ENCODE results near the gene GPC5.

DNA sequence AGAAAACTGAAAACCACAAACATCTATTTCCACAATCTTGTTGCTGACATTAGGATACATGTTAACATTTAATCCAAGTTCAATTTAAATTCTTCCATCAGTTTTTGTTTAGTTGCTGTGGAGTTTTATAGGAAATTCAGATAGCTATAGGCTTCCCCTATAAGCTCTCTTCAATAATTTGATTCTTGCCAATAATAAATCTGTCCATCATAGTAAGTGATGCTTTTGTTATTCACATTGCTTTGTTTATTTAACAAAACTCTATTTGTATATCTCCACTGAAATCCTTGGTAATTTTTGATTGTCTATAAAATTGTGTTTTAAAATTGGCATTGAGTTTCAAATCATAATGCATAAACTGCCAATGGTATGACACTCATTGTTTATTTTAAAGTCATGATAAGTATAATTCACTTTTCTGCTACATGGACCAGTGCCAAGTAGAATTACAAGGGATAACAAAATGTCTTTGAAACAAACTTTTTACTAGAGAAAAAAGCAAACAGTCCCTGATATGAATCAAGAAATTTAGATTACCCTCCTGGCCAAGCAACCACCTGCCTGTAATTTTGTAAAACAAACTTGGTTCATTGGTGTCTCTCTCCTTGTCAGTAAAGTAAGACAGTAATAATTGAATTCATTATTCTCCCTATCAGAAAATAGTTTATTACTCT is 1250.9 kb downstream of the GPC5 start:
- TF ChIP-seq, protein P1, sequence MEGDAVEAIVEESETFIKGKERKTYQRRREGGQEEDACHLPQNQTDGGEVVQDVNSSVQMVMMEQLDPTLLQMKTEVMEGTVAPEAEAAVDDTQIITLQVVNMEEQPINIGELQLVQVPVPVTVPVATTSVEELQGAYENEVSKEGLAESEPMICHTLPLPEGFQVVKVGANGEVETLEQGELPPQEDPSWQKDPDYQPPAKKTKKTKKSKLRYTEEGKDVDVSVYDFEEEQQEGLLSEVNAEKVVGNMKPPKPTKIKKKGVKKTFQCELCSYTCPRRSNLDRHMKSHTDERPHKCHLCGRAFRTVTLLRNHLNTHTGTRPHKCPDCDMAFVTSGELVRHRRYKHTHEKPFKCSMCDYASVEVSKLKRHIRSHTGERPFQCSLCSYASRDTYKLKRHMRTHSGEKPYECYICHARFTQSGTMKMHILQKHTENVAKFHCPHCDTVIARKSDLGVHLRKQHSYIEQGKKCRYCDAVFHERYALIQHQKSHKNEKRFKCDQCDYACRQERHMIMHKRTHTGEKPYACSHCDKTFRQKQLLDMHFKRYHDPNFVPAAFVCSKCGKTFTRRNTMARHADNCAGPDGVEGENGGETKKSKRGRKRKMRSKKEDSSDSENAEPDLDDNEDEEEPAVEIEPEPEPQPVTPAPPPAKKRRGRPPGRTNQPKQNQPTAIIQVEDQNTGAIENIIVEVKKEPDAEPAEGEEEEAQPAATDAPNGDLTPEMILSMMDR (IDR thresholded peaks at IDR 0.05): no peak
- no peak for TF ChIP-seq POLR2AphosphoS5 (IDR thresholded peaks at IDR 0.05; ENCODE audit: low read depth, low read length)
